ENCODE measurements around the gene HSP90AA1. TPM values are rescaled to one million over a fixed set of nuclear protein-coding genes. Genes with fewer than 3 reads are reported as not detected.

The HSP90AA1 gene
- total RNA-seq, 4 donors from 2014 or later = 240 to 651 (median 430) TPM

DNA sequence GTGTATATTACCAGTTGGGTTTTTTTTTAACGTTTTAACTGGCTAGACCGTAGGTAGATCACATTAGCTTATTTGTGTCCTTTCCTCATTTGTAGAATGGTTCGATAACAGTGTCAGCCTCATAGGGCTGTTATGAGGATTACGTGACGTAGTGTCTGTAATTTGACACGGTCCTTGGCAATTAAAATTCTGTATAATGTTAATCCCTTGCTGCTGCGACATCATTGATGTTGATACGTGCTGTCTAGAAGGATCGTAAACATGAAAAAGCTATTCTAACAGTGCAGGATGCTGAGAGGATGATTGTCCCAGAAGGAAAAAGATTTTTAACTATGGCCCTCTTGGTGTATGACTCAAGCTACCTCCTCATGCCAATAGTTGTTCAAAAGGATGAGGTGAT is 50.9 kb downstream of the HSP90AA1 start:
- Histone ChIP-seq H3K36me3 (peaks cover 100% of the 10 kb centered on the region), H3K4me3 (no peak overlapping the region), H3K4me1 (no peaks in the 10 kb centered on the region), H3K9me3 (no peaks in the 10 kb centered on the region), H3K27ac (no peak overlapping the region), H3K27me3 (no peaks in the 10 kb centered on the region)
- TF ChIP-seq POLR2AphosphoS5 (IDR thresholded peaks at IDR 0.05) (no peak), EP300 (IDR thresholded peaks at IDR 0.05) (no peak), POLR2A (IDR thresholded peaks at IDR 0.05) (no peak)
- TF ChIP-seq, protein P1, sequence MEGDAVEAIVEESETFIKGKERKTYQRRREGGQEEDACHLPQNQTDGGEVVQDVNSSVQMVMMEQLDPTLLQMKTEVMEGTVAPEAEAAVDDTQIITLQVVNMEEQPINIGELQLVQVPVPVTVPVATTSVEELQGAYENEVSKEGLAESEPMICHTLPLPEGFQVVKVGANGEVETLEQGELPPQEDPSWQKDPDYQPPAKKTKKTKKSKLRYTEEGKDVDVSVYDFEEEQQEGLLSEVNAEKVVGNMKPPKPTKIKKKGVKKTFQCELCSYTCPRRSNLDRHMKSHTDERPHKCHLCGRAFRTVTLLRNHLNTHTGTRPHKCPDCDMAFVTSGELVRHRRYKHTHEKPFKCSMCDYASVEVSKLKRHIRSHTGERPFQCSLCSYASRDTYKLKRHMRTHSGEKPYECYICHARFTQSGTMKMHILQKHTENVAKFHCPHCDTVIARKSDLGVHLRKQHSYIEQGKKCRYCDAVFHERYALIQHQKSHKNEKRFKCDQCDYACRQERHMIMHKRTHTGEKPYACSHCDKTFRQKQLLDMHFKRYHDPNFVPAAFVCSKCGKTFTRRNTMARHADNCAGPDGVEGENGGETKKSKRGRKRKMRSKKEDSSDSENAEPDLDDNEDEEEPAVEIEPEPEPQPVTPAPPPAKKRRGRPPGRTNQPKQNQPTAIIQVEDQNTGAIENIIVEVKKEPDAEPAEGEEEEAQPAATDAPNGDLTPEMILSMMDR (IDR thresholded peaks at IDR 0.05) = no peak
- whole genome bisulfite sequencing = 93% methylated on average over 9 of the region's 9 CpGs
- DNase-seq (ENCODE audit: low spot score in 2 of 2) = no peak

DNA sequence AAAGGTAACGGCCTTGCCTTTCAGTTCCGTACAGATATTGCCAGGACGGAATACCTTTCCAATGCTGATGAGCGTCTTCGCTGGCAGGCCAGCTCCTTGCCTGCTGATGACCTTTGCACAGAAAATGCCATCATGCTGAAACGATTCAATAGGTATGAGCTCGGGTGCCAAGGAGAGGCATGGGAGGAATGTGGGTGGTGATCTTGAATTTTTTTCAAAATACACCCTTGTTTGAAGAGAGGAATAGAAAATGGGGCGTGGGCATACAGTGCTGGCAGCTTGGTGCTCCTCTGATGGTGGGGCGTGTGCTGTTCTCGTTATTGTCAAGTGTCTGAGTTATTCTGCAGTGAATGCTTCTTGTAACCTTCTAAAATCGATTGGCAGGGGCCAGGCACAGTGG is 52.5 kb downstream of the HSP90AA1 start:
- peaks cover under 1% of the 10 kb centered on the region for H3K4me1 ChIP-seq
- 70% methylated on average over 11 of the region's 11 CpGs for WGBS
- H3K27ac ChIP-seq = no peak overlapping the region
- no peaks in the 10 kb centered on the region for H3K9me3 ChIP-seq
- H3K4me3 ChIP-seq = no peak overlapping the region
- TF ChIP-seq POLR2A (IDR thresholded peaks at IDR 0.05) (no peak), POLR2AphosphoS5 (IDR thresholded peaks at IDR 0.05) (no peak), EP300 (IDR thresholded peaks at IDR 0.05) (no peak)
- TF ChIP-seq, protein P1 (IDR thresholded peaks at IDR 0.05) = no peak
- no peaks in the 10 kb centered on the region for H3K27me3 ChIP-seq
- no peak for DNase-seq (ENCODE audit: low spot score in 2 of 2)
- peaks cover 100% of the 10 kb centered on the region for H3K36me3 ChIP-seq

DNA sequence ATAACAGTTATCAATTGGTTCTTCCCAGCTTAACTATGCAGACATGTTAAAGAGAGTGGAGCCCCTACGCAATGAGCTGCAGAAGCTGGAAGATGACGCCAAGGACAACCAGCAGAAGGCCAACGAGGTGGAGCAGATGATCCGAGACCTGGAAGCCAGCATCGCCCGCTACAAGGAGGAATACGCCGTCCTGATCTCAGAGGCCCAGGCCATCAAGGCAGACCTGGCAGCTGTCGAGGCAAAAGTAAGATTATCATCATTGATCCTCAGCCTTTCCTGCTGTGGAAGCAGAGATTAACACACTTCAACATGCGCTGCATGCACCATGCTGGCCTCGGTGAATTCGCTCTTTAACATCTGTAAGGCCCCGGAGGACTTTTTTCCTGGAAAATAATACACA is 53.6 kb downstream of the HSP90AA1 start:
- peaks cover 100% of the 10 kb centered on the region for H3K36me3 ChIP-seq
- DNase-seq (ENCODE audit: low spot score in 2 of 2) = no peak
- H3K27ac ChIP-seq = no peak overlapping the region
- H3K4me3 ChIP-seq = no peak overlapping the region
- TF ChIP-seq POLR2A (IDR thresholded peaks at IDR 0.05) (no peak), POLR2AphosphoS5 (IDR thresholded peaks at IDR 0.05) (no peak), EP300 (IDR thresholded peaks at IDR 0.05) (no peak)
- TF ChIP-seq, protein P1 (IDR thresholded peaks at IDR 0.05) = no peak
- WGBS = 94% methylated on average over 10 of the region's 13 CpGs
- H3K9me3 ChIP-seq = no peaks in the 10 kb centered on the region
- no peaks in the 10 kb centered on the region for H3K27me3 ChIP-seq
- peaks cover 4% of the 10 kb centered on the region for H3K4me1 ChIP-seq

Other genes starting within 250 kb of the HSP90AA1 start
- gene DYNC1H1, start 122.5 kb downstream of the HSP90AA1 start, total RNA-seq = 100 to 1,000 TPM; 556 to 753 (median 634) TPM
- 10 to 100 TPM; 27.3 to 39.4 (median 33.0) TPM for gene WDR20, start 52.9 kb upstream of the HSP90AA1 start, total RNA-seq
- 10 to 100 TPM; 13.0 to 25.4 (median 17.0) TPM for gene MOK, start 218.1 kb upstream of the HSP90AA1 start, total RNA-seq
- 10 to 100 TPM in 3 of 4 donors, 1 to 10 TPM in 1; 9.2 to 41.0 (median 17.7) TPM for gene ZNF839, start 232.7 kb upstream of the HSP90AA1 start, total RNA-seq

Data from suprapubic skin (tissue), 4 donors.